Liver (tissue), 2 donors: Measurements from ENCODE around the gene NYAP1.

ENCODE experiments used
- CTCF ChIP-seq: fragments of 150-350 bp; IDR thresholded peaks from 2 replicates; pipeline ENCODE4 v1.5.1; 2017; ENCODE audit warnings: improper control_type of control experiment, low read depth, low read length; ENCODE audit not compliant: missing input control
- TF ChIP-seq, protein P1 (sequence below): IDR thresholded peaks from 2 replicates; pipeline ENCODE4 v1.6.1; 2016; ENCODE audit warnings: antibody characterized with exemption
- donor health status: healthy.

DNA sequence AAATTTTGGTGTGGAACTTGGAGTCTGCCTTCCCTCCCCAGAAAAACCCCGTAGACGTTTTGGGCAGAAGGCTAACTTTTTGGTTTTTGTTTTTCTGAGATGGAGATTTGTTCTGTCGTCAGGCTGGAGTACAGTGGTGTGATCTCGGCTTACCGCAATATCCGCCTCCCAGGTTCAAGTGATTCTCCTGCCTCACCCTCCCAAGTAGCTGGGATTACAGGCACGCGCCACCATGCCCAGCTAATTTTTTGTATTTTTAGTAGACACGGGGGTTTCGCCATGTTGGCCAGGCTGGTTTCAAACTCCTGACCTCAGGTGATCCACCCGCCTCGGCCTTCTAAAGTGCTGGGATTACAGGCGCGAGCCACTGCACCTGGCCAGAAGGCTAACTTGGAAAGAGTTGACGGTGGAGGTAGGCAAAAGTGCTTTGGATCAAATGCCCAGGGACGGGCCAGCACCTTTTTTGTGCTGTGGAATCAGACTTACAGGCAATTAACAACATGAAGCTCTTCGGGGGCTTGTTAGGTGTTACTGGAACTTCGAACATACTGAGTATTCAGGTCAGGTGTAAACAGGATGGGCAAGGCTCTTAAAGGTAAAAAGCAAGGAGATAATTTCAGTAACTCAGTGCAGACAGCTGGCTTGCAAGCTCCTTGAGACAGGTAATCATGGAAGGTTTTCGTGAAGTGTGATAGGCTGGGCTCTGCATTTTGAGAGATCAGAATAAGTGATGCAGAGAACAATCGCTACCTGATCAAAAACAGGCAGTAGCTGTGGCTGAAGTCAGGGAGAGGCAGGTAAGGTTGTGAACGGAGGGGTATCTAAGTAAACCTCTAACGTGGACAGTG, 49.2 kb upstream of the NYAP1 start:
- TF ChIP-seq CTCF, result no peak
- TF ChIP-seq, protein P1, sequence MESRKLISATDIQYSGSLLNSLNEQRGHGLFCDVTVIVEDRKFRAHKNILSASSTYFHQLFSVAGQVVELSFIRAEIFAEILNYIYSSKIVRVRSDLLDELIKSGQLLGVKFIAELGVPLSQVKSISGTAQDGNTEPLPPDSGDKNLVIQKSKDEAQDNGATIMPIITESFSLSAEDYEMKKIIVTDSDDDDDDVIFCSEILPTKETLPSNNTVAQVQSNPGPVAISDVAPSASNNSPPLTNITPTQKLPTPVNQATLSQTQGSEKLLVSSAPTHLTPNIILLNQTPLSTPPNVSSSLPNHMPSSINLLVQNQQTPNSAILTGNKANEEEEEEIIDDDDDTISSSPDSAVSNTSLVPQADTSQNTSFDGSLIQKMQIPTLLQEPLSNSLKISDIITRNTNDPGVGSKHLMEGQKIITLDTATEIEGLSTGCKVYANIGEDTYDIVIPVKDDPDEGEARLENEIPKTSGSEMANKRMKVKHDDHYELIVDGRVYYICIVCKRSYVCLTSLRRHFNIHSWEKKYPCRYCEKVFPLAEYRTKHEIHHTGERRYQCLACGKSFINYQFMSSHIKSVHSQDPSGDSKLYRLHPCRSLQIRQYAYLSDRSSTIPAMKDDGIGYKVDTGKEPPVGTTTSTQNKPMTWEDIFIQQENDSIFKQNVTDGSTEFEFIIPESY, result no peak
